ENCODE results near the gene SCNM1. TPM values are rescaled to one million over a fixed set of nuclear protein-coding genes. Genes with fewer than 3 reads are reported as not detected.

SCNM1 gene
- total and polyA plus RNA-seq, 2 donors (not counting 1 experiment from before 2014, with no cell fraction given), result 29.2 to 29.7 TPM

DNA sequence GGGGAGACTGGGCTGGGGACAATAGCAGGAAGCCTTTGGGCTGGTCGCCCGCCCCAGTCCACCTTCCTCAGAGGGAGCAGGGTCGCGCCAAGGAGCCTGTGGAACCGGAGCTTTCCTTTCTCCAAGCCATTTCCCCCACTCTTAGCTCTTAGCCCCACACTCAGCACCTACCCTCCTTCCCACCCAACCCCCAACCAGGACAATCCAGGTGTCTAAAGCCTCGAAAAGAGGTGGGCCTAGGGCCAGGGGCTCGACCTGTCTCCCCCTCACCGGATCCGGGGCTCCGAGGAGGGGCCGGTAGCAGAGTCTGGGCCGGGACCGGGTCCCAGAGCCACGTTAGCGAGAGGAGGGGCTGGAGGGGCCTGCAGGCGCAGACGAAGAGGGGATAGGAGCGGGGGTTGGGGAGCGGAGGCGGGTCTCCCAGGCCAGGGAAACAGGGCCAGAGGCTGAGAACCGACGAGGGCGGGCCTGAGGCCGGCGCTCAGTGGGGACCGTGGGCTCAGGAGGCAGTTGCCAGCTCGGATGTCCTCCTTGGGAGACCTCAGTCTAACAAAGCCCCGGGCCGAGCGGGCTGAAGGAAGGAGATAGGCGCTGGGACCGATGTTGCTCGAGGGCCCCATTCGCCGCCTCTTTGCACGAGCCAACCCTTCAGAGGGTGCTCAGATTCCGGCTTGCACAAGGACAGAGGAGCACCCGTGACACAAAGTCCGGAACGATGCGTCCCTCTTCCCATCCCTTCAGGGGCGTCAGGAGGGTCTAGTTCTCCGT, 20.5 kb upstream of the SCNM1 start:
- Histone ChIP-seq H3K27ac (ENCODE audit: insufficient read depth, low read length) (no peak overlapping the region), H3K9ac (ENCODE audit: insufficient read depth, low read length) (peak overlapping the region; percentile 23), H3K4me3 (replicated peaks in 1 of 4; ENCODE audit: control extremely low read depth in 1 of 4, insufficient read depth in 1 of 4, low read depth in 3 of 4, low read length in 4 of 4) (peak overlapping the region; percentile 43 to 69 (median 60)), H3K4me2 (ENCODE audit: extremely low read depth, insufficient read depth, low read length) (peak overlapping the region; percentile 97), H3K4me1 (ENCODE audit: control insufficient read depth, extremely low read depth, insufficient read depth, low read length) (peaks cover 10% of the 10 kb centered on the region), H2AFZ (ENCODE audit: low read length) (peak overlapping the region; percentile 78), H4K20me1 (ENCODE audit: control insufficient read depth, extremely low read depth, insufficient read depth, low read length) (no peaks in the 10 kb centered on the region), H3K79me2 (ENCODE audit: control insufficient read depth, insufficient read depth, low read length) (no peaks in the 10 kb centered on the region), H3K9me3 (ENCODE audit: control insufficient read depth, insufficient read depth, low read depth, low read length) (no peaks in the 10 kb centered on the region), H3K36me3 (ENCODE audit: control insufficient read depth, insufficient read depth, low read length) (no peaks in the 10 kb centered on the region), H3K27me3 (ENCODE audit: control insufficient read depth, insufficient read depth, low read length) (peaks cover 3% of the 10 kb centered on the region)
- peak; percentile 42 for TF ChIP-seq EZH2 (IDR thresholded peaks at IDR 0.05; ENCODE audit: low read length, missing control alignments)
- TF ChIP-seq, protein P1, sequence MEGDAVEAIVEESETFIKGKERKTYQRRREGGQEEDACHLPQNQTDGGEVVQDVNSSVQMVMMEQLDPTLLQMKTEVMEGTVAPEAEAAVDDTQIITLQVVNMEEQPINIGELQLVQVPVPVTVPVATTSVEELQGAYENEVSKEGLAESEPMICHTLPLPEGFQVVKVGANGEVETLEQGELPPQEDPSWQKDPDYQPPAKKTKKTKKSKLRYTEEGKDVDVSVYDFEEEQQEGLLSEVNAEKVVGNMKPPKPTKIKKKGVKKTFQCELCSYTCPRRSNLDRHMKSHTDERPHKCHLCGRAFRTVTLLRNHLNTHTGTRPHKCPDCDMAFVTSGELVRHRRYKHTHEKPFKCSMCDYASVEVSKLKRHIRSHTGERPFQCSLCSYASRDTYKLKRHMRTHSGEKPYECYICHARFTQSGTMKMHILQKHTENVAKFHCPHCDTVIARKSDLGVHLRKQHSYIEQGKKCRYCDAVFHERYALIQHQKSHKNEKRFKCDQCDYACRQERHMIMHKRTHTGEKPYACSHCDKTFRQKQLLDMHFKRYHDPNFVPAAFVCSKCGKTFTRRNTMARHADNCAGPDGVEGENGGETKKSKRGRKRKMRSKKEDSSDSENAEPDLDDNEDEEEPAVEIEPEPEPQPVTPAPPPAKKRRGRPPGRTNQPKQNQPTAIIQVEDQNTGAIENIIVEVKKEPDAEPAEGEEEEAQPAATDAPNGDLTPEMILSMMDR (conservative IDR thresholded peaks at IDR 0.05 in 1 of 2, IDR thresholded peaks at IDR 0.05 in 1 of 2; ENCODE audit: low read depth in 1 of 2, low read length in 2 of 2), result no peak
- peak; percentile 4 to 15 for DNase-seq (ENCODE audit: low read depth in 2 of 2)

GRCh38 chr1:151146072-151146411, 19.9 kb upstream of the SCNM1 start:
- peak overlapping the region; percentile 43 to 69 (median 60) for H3K4me3 ChIP-seq (replicated peaks in 1 of 4; ENCODE audit: control extremely low read depth in 1 of 4, insufficient read depth in 1 of 4, low read depth in 3 of 4, low read length in 4 of 4)
- peaks cover 3% of the 10 kb centered on the region for H3K27me3 ChIP-seq (ENCODE audit: control insufficient read depth, insufficient read depth, low read length)
- no peaks in the 10 kb centered on the region for H4K20me1 ChIP-seq (ENCODE audit: control insufficient read depth, extremely low read depth, insufficient read depth, low read length)
- H3K9ac ChIP-seq (ENCODE audit: insufficient read depth, low read length), result peak overlapping the region; percentile 23
- no peak overlapping the region for H3K27ac ChIP-seq (ENCODE audit: insufficient read depth, low read length)
- H3K79me2 ChIP-seq (ENCODE audit: control insufficient read depth, insufficient read depth, low read length), result no peaks in the 10 kb centered on the region
- peak overlapping the region; percentile 97 for H3K4me2 ChIP-seq (ENCODE audit: extremely low read depth, insufficient read depth, low read length)
- no peaks in the 10 kb centered on the region for H3K36me3 ChIP-seq (ENCODE audit: control insufficient read depth, insufficient read depth, low read length)
- peak overlapping the region; percentile 78 for H2AFZ ChIP-seq (ENCODE audit: low read length)
- no peaks in the 10 kb centered on the region for H3K9me3 ChIP-seq (ENCODE audit: control insufficient read depth, insufficient read depth, low read depth, low read length)
- H3K4me1 ChIP-seq (ENCODE audit: control insufficient read depth, extremely low read depth, insufficient read depth, low read length), result peaks cover 10% of the 10 kb centered on the region
- peak in 1 of 2 donors; percentile 6 for DNase-seq (ENCODE audit: low read depth in 2 of 2)
- no peak for TF ChIP-seq EZH2 (IDR thresholded peaks at IDR 0.05; ENCODE audit: low read length, missing control alignments)
- TF ChIP-seq, protein P1 (conservative IDR thresholded peaks at IDR 0.05 in 1 of 2, IDR thresholded peaks at IDR 0.05 in 1 of 2; ENCODE audit: low read depth in 1 of 2, low read length in 2 of 2), result no peak

DNA sequence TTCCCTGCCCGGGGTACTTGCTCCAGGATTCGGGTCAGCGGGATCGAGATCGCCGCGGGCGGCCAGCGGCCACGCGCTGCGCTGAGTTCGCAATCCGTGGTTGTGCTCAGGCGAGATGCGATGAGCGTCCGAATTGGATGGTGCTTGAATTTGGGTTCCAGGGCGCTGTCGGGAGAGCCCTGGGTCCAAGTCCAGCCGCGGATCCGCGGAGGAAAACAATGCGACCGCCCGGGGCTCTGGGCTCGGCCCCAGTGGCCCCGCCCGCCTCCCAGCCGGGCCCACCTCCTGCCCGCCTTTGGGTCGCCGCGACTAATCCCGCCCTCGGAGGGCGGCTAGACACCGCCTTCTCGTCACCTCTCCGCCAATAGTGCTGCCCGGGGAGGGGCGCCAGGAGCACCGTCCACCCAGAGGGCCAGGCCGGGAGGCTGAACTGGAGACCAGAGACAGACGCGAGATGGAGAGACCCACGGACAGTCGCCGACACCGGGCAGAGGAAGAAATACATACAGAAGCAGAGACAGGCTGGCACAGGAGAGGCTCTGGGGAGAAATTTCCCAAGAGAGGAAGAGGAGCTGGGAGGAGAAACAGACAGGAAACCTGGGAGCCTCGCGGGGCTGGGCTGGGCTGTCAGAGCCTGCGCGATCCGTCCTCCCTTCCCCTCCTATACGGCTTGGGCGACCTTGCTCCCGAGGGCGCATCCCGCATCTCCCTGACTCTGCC, 19.4 kb upstream of the SCNM1 start, which contains the start of gene SEMA6C:
SEMA6C (minus strand) TSS at position 220 of the 720 bp plus-strand sequence. CDS start 4,010 bp downstream, outside the sequence.
- H3K4me2 ChIP-seq (ENCODE audit: extremely low read depth, insufficient read depth, low read length), result peak within 1 kb of the TSS; percentile 97
- peaks cover 10% of the 10 kb centered on the region for H3K4me1 ChIP-seq (ENCODE audit: control insufficient read depth, extremely low read depth, insufficient read depth, low read length)
- no peak within 1 kb of the TSS for H3K27ac ChIP-seq (ENCODE audit: insufficient read depth, low read length)
- TF ChIP-seq, protein P1 (conservative IDR thresholded peaks at IDR 0.05 in 1 of 2, IDR thresholded peaks at IDR 0.05 in 1 of 2; ENCODE audit: low read depth in 1 of 2, low read length in 2 of 2), result no peak
- no peak for TF ChIP-seq EZH2 (IDR thresholded peaks at IDR 0.05; ENCODE audit: low read length, missing control alignments)
- H2AFZ ChIP-seq (ENCODE audit: low read length), result peak within 1 kb of the TSS; percentile 92
- peak; percentile 86 to 90 for DNase-seq (ENCODE audit: low read depth in 2 of 2)
- H3K9ac ChIP-seq (ENCODE audit: insufficient read depth, low read length), result peak within 1 kb of the TSS; percentile 23
- no peaks in the 10 kb centered on the region for H4K20me1 ChIP-seq (ENCODE audit: control insufficient read depth, extremely low read depth, insufficient read depth, low read length)
- no peaks in the 10 kb centered on the region for H3K79me2 ChIP-seq (ENCODE audit: control insufficient read depth, insufficient read depth, low read length)
- no peaks in the 10 kb centered on the region for H3K36me3 ChIP-seq (ENCODE audit: control insufficient read depth, insufficient read depth, low read length)
- H3K27me3 ChIP-seq (ENCODE audit: control insufficient read depth, insufficient read depth, low read length), result peaks cover 3% of the 10 kb centered on the region
- H3K9me3 ChIP-seq (ENCODE audit: control insufficient read depth, insufficient read depth, low read depth, low read length), result no peaks in the 10 kb centered on the region
- peak within 1 kb of the TSS; percentile 55 to 71 (median 65) for H3K4me3 ChIP-seq (replicated peaks in 1 of 4; ENCODE audit: control extremely low read depth in 1 of 4, insufficient read depth in 1 of 4, low read depth in 3 of 4, low read length in 4 of 4)
